NK-92 treated with Interleukin-12 subunit alpha and Interleukin-12 subunit beta, amount 100 ng/mL, for 24 hours (cell line): ENCODE data around the gene PCDHA9.
"Not testable (repeated sequence)": the region's sequence is repeated elsewhere in the genome, so short reads cannot be mapped to it uniquely, and the experiment has no call there.

Experiments
- DNase-seq: peaks from one replicate; lab custom pipeline; 2025; lab: John Stamatoyannopoulos, UW

The PCDHA9 gene

GRCh38 chr5:140876541-140877261, 28.5 kb downstream of the PCDHA9 start:
- not testable (repeated sequence) for DNase-seq

- no peak for DNase-seq
Measured at GRCh38 chr5:140877262-140877581, 29.0 kb downstream of the PCDHA9 start.

GRCh38 chr5:140881889-140882590, 33.9 kb downstream of the PCDHA9 start, which contains the start of gene PCDHA13:
Gene PCDHA13, plus strand, starts transcription at chr5:140882124. Its CDS starts 145 bp downstream, at chr5:140882269.
- no peak for DNase-seq

GRCh38 chr5:140882591-140882899, 34.4 kb downstream of the PCDHA9 start:
- DNase-seq = no peak

GRCh38 chr5:140883373-140883772, 35.2 kb downstream of the PCDHA9 start:
- no peak for DNase-seq

- no peak for DNase-seq
Measured at GRCh38 chr5:140883927-140884697, 35.9 kb downstream of the PCDHA9 start.
